ENCODE measurements around the gene FRRS1L.

DNA sequence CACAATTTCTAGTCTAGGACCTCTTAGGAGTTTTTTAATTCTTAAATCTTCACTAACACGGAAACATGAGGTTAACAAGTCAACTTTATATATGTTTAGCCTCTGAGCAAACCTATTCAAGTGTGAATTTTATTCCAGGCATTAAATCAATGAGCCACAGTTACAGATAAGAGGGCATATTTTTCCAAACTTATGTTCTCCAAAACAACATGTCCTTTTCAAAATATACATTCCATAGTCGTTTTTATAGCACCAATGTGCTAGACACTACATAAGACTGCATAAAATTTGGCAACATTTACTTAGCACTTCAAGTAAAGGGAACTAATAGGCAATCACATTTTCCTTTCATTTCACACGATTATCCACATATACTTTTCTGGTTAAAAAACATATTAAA is 53.8 kb downstream of the FRRS1L start:
- TF ChIP-seq, protein P1, sequence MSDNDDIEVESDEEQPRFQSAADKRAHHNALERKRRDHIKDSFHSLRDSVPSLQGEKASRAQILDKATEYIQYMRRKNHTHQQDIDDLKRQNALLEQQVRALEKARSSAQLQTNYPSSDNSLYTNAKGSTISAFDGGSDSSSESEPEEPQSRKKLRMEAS (CRISPR knock-in tag; IDR thresholded peaks at IDR 0.05), result no peak
- TF ChIP-seq PRRX2 (CRISPR knock-in tag; IDR thresholded peaks at IDR 0.05) (no peak), ELF4 (CRISPR knock-in tag; IDR thresholded peaks at IDR 0.05; ENCODE audit: low read depth) (no peak), TP53 (CRISPR knock-in tag; IDR thresholded peaks at IDR 0.05) (no peak), ATF1 (CRISPR knock-in tag; IDR thresholded peaks at IDR 0.05) (no peak), ZBTB21 (CRISPR knock-in tag; IDR thresholded peaks at IDR 0.05; ENCODE audit: borderline replicate concordance) (no peak)
- TF ChIP-seq, protein P2, sequence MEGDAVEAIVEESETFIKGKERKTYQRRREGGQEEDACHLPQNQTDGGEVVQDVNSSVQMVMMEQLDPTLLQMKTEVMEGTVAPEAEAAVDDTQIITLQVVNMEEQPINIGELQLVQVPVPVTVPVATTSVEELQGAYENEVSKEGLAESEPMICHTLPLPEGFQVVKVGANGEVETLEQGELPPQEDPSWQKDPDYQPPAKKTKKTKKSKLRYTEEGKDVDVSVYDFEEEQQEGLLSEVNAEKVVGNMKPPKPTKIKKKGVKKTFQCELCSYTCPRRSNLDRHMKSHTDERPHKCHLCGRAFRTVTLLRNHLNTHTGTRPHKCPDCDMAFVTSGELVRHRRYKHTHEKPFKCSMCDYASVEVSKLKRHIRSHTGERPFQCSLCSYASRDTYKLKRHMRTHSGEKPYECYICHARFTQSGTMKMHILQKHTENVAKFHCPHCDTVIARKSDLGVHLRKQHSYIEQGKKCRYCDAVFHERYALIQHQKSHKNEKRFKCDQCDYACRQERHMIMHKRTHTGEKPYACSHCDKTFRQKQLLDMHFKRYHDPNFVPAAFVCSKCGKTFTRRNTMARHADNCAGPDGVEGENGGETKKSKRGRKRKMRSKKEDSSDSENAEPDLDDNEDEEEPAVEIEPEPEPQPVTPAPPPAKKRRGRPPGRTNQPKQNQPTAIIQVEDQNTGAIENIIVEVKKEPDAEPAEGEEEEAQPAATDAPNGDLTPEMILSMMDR (IDR thresholded peaks at IDR 0.05), result no peak
- TF ChIP-seq, protein P3, sequence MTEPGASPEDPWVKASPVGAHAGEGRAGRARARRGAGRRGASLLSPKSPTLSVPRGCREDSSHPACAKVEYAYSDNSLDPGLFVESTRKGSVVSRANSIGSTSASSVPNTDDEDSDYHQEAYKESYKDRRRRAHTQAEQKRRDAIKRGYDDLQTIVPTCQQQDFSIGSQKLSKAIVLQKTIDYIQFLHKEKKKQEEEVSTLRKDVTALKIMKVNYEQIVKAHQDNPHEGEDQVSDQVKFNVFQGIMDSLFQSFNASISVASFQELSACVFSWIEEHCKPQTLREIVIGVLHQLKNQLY (CRISPR knock-in tag; IDR thresholded peaks at IDR 0.05), result no peak
- TF ChIP-seq, protein P4, sequence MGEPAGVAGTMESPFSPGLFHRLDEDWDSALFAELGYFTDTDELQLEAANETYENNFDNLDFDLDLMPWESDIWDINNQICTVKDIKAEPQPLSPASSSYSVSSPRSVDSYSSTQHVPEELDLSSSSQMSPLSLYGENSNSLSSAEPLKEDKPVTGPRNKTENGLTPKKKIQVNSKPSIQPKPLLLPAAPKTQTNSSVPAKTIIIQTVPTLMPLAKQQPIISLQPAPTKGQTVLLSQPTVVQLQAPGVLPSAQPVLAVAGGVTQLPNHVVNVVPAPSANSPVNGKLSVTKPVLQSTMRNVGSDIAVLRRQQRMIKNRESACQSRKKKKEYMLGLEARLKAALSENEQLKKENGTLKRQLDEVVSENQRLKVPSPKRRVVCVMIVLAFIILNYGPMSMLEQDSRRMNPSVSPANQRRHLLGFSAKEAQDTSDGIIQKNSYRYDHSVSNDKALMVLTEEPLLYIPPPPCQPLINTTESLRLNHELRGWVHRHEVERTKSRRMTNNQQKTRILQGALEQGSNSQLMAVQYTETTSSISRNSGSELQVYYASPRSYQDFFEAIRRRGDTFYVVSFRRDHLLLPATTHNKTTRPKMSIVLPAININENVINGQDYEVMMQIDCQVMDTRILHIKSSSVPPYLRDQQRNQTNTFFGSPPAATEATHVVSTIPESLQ (CRISPR knock-in tag; IDR thresholded peaks at IDR 0.05), result no peak
- TF ChIP-seq, protein P5, sequence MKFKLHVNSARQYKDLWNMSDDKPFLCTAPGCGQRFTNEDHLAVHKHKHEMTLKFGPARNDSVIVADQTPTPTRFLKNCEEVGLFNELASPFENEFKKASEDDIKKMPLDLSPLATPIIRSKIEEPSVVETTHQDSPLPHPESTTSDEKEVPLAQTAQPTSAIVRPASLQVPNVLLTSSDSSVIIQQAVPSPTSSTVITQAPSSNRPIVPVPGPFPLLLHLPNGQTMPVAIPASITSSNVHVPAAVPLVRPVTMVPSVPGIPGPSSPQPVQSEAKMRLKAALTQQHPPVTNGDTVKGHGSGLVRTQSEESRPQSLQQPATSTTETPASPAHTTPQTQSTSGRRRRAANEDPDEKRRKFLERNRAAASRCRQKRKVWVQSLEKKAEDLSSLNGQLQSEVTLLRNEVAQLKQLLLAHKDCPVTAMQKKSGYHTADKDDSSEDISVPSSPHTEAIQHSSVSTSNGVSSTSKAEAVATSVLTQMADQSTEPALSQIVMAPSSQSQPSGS (CRISPR knock-in tag; IDR thresholded peaks at IDR 0.05; ENCODE audit: borderline replicate concordance, low read depth), result no peak
- TF ChIP-seq, protein P6, sequence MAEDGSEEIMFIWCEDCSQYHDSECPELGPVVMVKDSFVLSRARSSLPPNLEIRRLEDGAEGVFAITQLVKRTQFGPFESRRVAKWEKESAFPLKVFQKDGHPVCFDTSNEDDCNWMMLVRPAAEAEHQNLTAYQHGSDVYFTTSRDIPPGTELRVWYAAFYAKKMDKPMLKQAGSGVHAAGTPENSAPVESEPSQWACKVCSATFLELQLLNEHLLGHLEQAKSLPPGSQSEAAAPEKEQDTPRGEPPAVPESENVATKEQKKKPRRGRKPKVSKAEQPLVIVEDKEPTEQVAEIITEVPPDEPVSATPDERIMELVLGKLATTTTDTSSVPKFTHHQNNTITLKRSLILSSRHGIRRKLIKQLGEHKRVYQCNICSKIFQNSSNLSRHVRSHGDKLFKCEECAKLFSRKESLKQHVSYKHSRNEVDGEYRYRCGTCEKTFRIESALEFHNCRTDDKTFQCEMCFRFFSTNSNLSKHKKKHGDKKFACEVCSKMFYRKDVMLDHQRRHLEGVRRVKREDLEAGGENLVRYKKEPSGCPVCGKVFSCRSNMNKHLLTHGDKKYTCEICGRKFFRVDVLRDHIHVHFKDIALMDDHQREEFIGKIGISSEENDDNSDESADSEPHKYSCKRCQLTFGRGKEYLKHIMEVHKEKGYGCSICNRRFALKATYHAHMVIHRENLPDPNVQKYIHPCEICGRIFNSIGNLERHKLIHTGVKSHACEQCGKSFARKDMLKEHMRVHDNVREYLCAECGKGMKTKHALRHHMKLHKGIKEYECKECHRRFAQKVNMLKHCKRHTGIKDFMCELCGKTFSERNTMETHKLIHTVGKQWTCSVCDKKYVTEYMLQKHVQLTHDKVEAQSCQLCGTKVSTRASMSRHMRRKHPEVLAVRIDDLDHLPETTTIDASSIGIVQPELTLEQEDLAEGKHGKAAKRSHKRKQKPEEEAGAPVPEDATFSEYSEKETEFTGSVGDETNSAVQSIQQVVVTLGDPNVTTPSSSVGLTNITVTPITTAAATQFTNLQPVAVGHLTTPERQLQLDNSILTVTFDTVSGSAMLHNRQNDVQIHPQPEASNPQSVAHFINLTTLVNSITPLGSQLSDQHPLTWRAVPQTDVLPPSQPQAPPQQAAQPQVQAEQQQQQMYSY (CRISPR knock-in tag; IDR thresholded peaks at IDR 0.05), result no peak
